ENCODE data around the gene POLR1B.

The POLR1B gene

GRCh38 chr2:112621790-112622527 is 79.7 kb downstream of the POLR1B start:
- Histone ChIP-seq H4K20me1 (ENCODE audit: insufficient read depth, low read length, poor library complexity, severe bottlenecking) (no peaks in the 10 kb centered on the region), H3K4me3 (ENCODE audit: low read length, poor library complexity, severe bottlenecking) (no peak overlapping the region), H3K4me1 (ENCODE audit: insufficient read depth, low read length, poor library complexity, severe bottlenecking) (peaks cover 8% of the 10 kb centered on the region), H3K27me3 (ENCODE audit: insufficient read depth, low read length, poor library complexity, severe bottlenecking) (no peaks in the 10 kb centered on the region), H3K79me2 (ENCODE audit: insufficient read depth, low read length) (no peaks in the 10 kb centered on the region), H3K4me2 (ENCODE audit: low read depth, low read length, poor library complexity, severe bottlenecking) (no peak overlapping the region), H3K36me3 (ENCODE audit: insufficient read depth, low read length) (no peaks in the 10 kb centered on the region), H3K9me3 (ENCODE audit: insufficient read depth, low read depth, low read length) (no peaks in the 10 kb centered on the region), H2AFZ (ENCODE audit: low read length) (no peak overlapping the region), H3K9me2 (replicated peaks; ENCODE audit: low read depth, low read length) (no peaks in the 10 kb centered on the region), H3K9ac (ENCODE audit: low read depth, low read length, poor library complexity, severe bottlenecking) (no peak overlapping the region), H3F3A (ENCODE audit: low read depth) (no peaks in the 10 kb centered on the region)
- TF ChIP-seq EZH2phosphoT487 (IDR thresholded peaks at IDR 0.05; ENCODE audit: borderline replicate concordance) (no peak), CTCF (conservative IDR thresholded peaks at IDR 0.05; ENCODE audit: low read length) (no peak)

- TF ChIP-seq EZH2phosphoT487 (IDR thresholded peaks at IDR 0.05; ENCODE audit: borderline replicate concordance): no peak
- TF ChIP-seq CTCF (conservative IDR thresholded peaks at IDR 0.05; ENCODE audit: low read length): no peak
- Histone ChIP-seq H3K79me2 (ENCODE audit: insufficient read depth, low read length) (no peaks in the 10 kb centered on the region), H4K20me1 (ENCODE audit: insufficient read depth, low read length, poor library complexity, severe bottlenecking) (no peaks in the 10 kb centered on the region), H3K27me3 (ENCODE audit: insufficient read depth, low read length, poor library complexity, severe bottlenecking) (no peaks in the 10 kb centered on the region), H3K9me2 (replicated peaks; ENCODE audit: low read depth, low read length) (no peaks in the 10 kb centered on the region), H3K4me1 (ENCODE audit: insufficient read depth, low read length, poor library complexity, severe bottlenecking) (peaks cover 14% of the 10 kb centered on the region), H3K9ac (ENCODE audit: low read depth, low read length, poor library complexity, severe bottlenecking) (no peak overlapping the region), H3K4me3 (ENCODE audit: low read length, poor library complexity, severe bottlenecking) (no peak overlapping the region), H3K9me3 (ENCODE audit: insufficient read depth, low read depth, low read length) (no peaks in the 10 kb centered on the region), H2AFZ (ENCODE audit: low read length) (no peak overlapping the region), H3K4me2 (ENCODE audit: low read depth, low read length, poor library complexity, severe bottlenecking) (no peak overlapping the region), H3F3A (ENCODE audit: low read depth) (no peaks in the 10 kb centered on the region), H3K36me3 (ENCODE audit: insufficient read depth, low read length) (no peaks in the 10 kb centered on the region)
These were observed 80.2 kb downstream of the POLR1B start for GRCh38 chr2:112622528-112622849.

GRCh38 chr2:112623913-112624777 is 81.9 kb downstream of the POLR1B start:
- Histone ChIP-seq H3K4me3 (ENCODE audit: low read length, poor library complexity, severe bottlenecking) (no peak overlapping the region), H3K27me3 (ENCODE audit: insufficient read depth, low read length, poor library complexity, severe bottlenecking) (no peaks in the 10 kb centered on the region), H3K4me2 (ENCODE audit: low read depth, low read length, poor library complexity, severe bottlenecking) (peak overlapping the region; percentile 19), H4K20me1 (ENCODE audit: insufficient read depth, low read length, poor library complexity, severe bottlenecking) (no peaks in the 10 kb centered on the region), H3K4me1 (ENCODE audit: insufficient read depth, low read length, poor library complexity, severe bottlenecking) (peaks cover 15% of the 10 kb centered on the region), H2AFZ (ENCODE audit: low read length) (peak overlapping the region; percentile 17), H3K79me2 (ENCODE audit: insufficient read depth, low read length) (no peaks in the 10 kb centered on the region), H3K9me3 (ENCODE audit: insufficient read depth, low read depth, low read length) (no peaks in the 10 kb centered on the region), H3K36me3 (ENCODE audit: insufficient read depth, low read length) (no peaks in the 10 kb centered on the region), H3K9me2 (replicated peaks; ENCODE audit: low read depth, low read length) (no peaks in the 10 kb centered on the region), H3F3A (ENCODE audit: low read depth) (no peaks in the 10 kb centered on the region), H3K9ac (ENCODE audit: low read depth, low read length, poor library complexity, severe bottlenecking) (no peak overlapping the region)
- TF ChIP-seq CTCF (conservative IDR thresholded peaks at IDR 0.05; ENCODE audit: low read length): no peak
- no peak for TF ChIP-seq EZH2phosphoT487 (IDR thresholded peaks at IDR 0.05; ENCODE audit: borderline replicate concordance)

Data from Loucy (cell line).